HG02943 (cell line): Measurements from ENCODE around the gene MIEF2.
A peak's percentile ranks its signal among the peaks of the same experiment; 100 is the strongest.
"Not testable (repeated sequence)": the region's sequence is repeated elsewhere in the genome, so short reads cannot be mapped to it uniquely, and the experiment has no call there.

Source experiments
- ATAC-seq: cut with Tn5 transposase; IDR thresholded peaks from one replicate; pipeline ENCODE4 v1.9.1; 2021; ENCODE audit warnings: mild to moderate bottlenecking, low read depth, moderate library complexity; ENCODE audit not compliant: unreplicated experiment

The MIEF2 gene

GRCh38 chr17:18280766-18281371, 20.4 kb downstream of the MIEF2 start:
- no peak for ATAC-seq

- ATAC-seq = no peak
Observed at GRCh38 chr17:18281788-18282187, 21.3 kb downstream of the MIEF2 start.

- ATAC-seq = no peak
Observed at GRCh38 chr17:18285296-18285695, 24.8 kb downstream of the MIEF2 start.

- ATAC-seq = no peak
Observed at GRCh38 chr17:18291718-18292540, 31.5 kb downstream of the MIEF2 start.

GRCh38 chr17:18298061-18298460, 37.6 kb downstream of the MIEF2 start:
- not testable (repeated sequence) for ATAC-seq

GRCh38 chr17:18300725-18301480, 40.4 kb downstream of the MIEF2 start:
- ATAC-seq = no peak

- not testable (repeated sequence) for ATAC-seq
Observed at GRCh38 chr17:18303206-18303605, 42.7 kb downstream of the MIEF2 start.

GRCh38 chr17:18309202-18309601, 48.7 kb downstream of the MIEF2 start:
- no peak for ATAC-seq

GRCh38 chr17:18314059-18314730, 53.7 kb downstream of the MIEF2 start:
- ATAC-seq = peak; percentile 13

- peak; percentile 84 for ATAC-seq
Observed at GRCh38 chr17:18314731-18315561, 54.5 kb downstream of the MIEF2 start, which contains the start of the genes SMCR8 and TOP3A. TSS of gene SMCR8 (plus strand) at chr17:18315293. CDS start at chr17:18315790, 497 bp downstream. TSS of gene TOP3A (minus strand) at chr17:18314994. CDS start at chr17:18314778, 216 bp downstream.

GRCh38 chr17:18315562-18315922, 55.1 kb downstream of the MIEF2 start:
- ATAC-seq = no peak

GRCh38 chr17:18315961-18316360, 55.5 kb downstream of the MIEF2 start:
- no peak for ATAC-seq
